Panc1 (cell line): ENCODE data around the gene TUB.

Experiments
- TF ChIP-seq, protein P1 (sequence below): fragments of 450-650 bp; IDR thresholded peaks from 2 replicates; pipeline ENCODE4 v1.5.1; 2017; ENCODE audit warnings: mild to moderate bottlenecking
- TF ChIP-seq, protein P2 (sequence below), 2 experiments: IDR thresholded peaks; 2 replicates each; pipeline ENCODE4 v1.6.1; 2011 to 2012; ENCODE audit warnings: low read depth in 2 of 2, control low read depth in 1 of 2, low read length in 1 of 2, mild to moderate bottlenecking in 1 of 2, moderate library complexity in 1 of 2; ENCODE audit not compliant: insufficient read depth in 1 of 2

DNA sequence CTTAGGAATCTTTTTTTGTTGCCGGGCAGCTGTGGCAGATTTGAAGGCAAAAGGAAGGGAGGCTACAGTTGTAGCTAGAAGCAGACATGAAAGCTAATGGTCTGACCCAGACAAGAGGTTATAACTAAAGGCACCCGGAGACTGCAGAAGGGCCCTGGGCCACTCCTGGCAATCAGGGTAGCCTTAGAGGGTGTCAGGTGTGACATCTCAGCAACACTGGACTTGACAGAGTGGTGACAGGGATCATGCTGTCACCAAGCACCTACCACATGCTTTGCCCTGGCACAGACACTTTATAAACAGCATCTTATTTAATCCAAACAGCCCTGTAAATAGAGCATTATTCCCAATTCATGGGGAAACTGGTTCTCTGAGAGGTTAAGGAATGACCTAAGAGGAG lies 25.7 kb downstream of the TUB start:
- TF ChIP-seq, protein P1, sequence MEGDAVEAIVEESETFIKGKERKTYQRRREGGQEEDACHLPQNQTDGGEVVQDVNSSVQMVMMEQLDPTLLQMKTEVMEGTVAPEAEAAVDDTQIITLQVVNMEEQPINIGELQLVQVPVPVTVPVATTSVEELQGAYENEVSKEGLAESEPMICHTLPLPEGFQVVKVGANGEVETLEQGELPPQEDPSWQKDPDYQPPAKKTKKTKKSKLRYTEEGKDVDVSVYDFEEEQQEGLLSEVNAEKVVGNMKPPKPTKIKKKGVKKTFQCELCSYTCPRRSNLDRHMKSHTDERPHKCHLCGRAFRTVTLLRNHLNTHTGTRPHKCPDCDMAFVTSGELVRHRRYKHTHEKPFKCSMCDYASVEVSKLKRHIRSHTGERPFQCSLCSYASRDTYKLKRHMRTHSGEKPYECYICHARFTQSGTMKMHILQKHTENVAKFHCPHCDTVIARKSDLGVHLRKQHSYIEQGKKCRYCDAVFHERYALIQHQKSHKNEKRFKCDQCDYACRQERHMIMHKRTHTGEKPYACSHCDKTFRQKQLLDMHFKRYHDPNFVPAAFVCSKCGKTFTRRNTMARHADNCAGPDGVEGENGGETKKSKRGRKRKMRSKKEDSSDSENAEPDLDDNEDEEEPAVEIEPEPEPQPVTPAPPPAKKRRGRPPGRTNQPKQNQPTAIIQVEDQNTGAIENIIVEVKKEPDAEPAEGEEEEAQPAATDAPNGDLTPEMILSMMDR = no peak
- TF ChIP-seq, protein P2, sequence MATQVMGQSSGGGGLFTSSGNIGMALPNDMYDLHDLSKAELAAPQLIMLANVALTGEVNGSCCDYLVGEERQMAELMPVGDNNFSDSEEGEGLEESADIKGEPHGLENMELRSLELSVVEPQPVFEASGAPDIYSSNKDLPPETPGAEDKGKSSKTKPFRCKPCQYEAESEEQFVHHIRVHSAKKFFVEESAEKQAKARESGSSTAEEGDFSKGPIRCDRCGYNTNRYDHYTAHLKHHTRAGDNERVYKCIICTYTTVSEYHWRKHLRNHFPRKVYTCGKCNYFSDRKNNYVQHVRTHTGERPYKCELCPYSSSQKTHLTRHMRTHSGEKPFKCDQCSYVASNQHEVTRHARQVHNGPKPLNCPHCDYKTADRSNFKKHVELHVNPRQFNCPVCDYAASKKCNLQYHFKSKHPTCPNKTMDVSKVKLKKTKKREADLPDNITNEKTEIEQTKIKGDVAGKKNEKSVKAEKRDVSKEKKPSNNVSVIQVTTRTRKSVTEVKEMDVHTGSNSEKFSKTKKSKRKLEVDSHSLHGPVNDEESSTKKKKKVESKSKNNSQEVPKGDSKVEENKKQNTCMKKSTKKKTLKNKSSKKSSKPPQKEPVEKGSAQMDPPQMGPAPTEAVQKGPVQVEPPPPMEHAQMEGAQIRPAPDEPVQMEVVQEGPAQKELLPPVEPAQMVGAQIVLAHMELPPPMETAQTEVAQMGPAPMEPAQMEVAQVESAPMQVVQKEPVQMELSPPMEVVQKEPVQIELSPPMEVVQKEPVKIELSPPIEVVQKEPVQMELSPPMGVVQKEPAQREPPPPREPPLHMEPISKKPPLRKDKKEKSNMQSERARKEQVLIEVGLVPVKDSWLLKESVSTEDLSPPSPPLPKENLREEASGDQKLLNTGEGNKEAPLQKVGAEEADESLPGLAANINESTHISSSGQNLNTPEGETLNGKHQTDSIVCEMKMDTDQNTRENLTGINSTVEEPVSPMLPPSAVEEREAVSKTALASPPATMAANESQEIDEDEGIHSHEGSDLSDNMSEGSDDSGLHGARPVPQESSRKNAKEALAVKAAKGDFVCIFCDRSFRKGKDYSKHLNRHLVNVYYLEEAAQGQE (IDR thresholded peaks at IDR 0.05; ENCODE audit: insufficient read depth in 1 of 2, low read depth in 2 of 2, low read length in 1 of 2) = no peak
